CD4-positive, alpha-beta T cell treated with Interleukin-12 subunit alpha and Interleukin-12 subunit beta, for 1 hour (primary cell): Measurements from ENCODE around the gene LMCD1.

ENCODE experiments used
- DNase-seq: peaks from one replicate; pipeline ENCODE4 v3.0.0-alpha.2; 2020

Gene LMCD1

GRCh38 chr3:8485141-8485870 is 16.3 kb upstream of the LMCD1 start:
- DNase-seq = no peak

- no peak for DNase-seq
These were observed 15.7 kb upstream of the LMCD1 start for GRCh38 chr3:8485943-8486342.

- no peak for DNase-seq
These were observed 15.2 kb upstream of the LMCD1 start for GRCh38 chr3:8486434-8486833.

DNA sequence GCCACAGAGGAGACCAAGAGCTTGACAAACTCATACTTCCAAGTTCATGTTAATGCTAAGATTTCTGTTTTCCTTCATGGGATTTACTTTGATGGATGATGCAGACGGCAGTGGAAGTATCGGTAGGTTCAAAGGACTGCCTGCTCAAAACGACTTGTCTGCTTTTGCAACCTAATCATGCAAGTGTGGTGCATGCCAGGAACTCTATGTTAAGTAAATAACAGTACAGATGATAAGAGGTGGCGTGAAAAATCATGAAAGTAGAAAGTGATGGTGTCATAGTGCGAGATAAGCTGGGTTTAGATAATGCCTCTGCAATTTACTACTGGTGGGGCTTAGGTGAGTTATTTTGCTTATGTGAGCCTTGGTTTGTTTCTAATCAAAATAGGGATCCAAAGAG is 14.7 kb upstream of the LMCD1 start:
- DNase-seq = no peak

- DNase-seq = no peak
These were observed 13.2 kb upstream of the LMCD1 start for GRCh38 chr3:8488411-8488810.

- DNase-seq = no peak
These were observed 12.7 kb upstream of the LMCD1 start for GRCh38 chr3:8488877-8489276.

GRCh38 chr3:8489278-8489792 is 12.3 kb upstream of the LMCD1 start:
- DNase-seq = no peak

DNA sequence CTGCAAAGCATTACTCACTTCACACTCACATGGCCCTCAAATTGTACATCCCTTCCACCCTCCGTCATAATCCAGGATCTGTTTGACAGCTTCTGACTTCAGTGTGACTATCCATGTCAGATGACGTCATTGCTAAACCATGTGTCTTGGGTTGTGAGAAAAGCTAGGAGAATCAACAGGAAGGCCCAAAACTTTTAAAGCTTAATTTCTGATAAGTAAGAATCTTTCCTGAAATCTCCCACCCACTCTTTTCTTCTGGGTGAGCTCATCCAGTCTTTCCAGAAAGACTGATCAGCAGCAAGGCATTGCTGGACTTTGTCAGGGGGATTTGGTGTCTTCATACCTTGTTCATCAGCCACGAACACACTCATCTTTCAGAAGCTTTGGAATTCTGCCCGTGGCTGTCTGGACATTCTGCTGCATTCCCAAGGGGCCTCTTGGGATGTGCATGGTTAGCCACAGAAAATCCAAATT is 11.5 kb upstream of the LMCD1 start:
- DNase-seq = no peak

DNA sequence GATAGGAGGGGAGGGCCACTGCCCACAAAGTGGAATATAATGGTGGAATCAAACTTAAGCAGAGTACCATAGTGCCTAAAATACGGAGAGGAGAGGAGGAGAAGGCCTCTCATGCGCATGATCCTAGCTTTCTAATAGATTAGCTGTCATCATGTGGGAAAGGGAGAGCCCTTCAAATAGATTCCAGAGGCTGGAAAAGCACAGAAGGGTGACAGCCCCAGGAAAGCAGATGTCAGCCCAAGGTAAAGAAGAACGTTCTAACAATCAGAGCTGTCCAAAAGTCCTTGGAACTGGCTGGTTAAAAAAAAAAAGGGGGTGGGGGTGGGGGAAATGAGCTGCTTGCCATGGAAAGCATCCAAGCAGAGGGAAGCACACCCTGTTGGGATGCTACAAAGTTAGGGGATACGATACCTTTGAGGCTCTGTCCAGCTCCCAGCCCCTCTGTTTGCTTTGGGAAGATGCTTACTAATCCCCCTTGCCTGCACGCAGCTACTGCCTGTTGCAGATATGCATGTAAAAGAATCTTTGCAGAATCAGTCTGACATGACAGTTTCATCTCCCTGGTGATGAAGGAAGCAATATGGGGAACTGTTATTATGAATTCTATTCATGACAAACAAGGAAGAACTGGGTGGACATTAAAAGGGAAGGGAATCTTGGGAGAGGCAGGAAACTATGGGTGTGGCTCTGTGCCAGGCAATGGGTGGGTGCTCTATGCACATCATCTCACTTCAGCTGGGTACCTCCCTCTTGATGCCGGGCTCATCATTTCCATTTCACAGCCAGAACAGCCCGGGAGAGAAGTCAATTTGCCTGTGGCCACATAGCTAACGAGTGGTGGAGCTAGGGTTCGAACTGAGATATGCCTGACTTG is 10.1 kb upstream of the LMCD1 start:
- no peak for DNase-seq

DNA sequence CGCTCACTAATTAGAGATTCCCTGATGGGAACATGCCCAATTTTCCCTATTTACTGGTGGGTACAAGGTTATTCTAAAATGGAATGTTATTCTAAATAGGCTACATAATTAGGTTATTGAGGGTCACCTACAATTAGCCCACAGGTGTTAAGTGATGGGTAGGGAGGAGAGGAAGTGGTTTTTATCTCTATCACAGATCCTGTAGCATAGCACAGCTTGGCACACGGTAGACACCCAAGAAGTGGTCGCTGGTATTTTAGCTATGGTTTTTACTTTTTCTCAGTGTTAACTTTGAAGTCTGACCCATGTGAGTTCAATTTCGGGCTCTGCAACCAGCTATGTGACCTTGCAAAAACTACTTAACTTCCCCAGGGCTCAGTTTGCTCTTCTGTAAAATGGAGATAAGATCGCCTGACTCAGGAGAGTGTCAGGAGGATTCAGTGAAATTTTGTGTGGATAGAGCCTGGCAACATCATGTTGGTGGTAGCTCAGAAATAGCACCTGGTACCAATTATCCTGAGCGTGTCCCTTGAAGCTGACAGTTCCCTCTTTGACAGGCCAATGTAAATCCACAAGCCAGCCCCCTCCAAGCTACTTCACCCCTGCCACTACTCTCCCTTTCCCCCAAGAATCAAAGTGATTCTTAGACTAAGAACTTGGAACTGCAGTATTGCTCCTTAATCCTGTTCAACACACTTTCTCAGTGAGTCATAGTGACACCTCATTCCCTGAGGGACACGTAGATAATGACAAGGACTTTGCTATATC is 8.7 kb upstream of the LMCD1 start:
- no peak for DNase-seq

GRCh38 chr3:8493744-8494143 is 7.9 kb upstream of the LMCD1 start:
- no peak for DNase-seq

- no peak for DNase-seq
These were observed 7.3 kb upstream of the LMCD1 start for GRCh38 chr3:8494327-8494726.

DNA sequence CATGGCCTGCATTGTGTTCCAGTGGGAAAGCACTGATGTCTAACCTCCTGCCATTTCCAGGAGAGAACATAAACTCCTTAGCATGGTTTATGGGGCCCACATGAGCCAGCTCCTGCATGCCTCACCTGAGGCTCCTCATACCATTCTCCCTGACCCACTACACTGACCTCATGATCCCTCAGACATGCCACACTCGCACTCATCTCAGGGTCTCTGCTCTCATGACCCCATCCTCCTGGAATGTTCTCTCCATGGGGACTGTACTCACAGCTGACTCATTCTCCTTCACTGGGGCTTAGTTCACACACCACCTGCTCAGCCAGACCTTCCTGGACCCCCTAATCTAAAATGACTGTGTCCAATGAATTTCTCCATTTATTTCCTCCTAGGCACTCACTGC is 4.0 kb upstream of the LMCD1 start:
- DNase-seq = no peak

DNA sequence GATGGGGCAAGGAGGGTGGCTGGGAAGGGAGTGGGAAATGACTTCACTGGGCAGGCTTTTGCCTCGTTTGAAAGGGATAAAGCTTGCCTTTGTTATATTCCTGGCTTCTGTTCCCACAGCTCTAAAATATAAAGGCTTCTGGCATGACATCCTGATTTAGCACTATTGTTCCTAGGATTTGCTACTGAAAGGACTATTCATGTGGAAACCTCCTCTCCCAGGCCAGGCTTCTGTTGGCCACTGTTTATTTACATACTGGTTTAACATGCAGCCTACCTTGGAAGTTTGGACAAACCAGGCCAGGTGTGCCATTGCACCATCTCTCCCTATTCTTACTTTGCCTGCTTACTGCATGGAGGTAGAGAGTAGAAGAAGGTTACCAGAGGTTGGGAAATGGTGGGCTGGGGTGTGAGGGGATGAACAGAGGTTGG is 2.4 kb upstream of the LMCD1 start:
- DNase-seq = no peak

- no peak for DNase-seq
These were observed 1.2 kb upstream of the LMCD1 start for GRCh38 chr3:8500319-8500988.

- no peak for DNase-seq
These were observed 643 bp upstream of the LMCD1 start for GRCh38 chr3:8500989-8501370.

DNA sequence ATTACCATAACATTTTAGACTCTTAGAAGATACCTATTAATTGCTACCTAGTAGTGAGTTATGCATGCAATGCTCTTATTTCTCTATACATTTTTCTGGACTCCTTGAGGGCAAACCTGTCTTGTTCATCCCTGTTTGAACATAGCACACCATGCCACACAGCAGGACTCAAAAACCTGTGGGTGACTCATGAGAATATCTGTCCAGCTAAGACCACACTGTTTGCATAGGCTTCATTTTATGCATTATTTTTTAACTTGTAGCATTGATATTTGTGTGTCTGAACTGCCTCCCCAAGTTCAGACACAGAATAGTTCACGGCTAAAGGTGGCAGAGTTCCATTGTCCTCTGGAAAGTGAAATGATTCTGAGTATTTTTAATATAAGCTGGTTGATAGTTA is 1.8 kb downstream of the LMCD1 start:
- DNase-seq = no peak

GRCh38 chr3:8503871-8504610 is 2.4 kb downstream of the LMCD1 start:
- no peak for DNase-seq

GRCh38 chr3:8504611-8504973 is 3.0 kb downstream of the LMCD1 start:
- DNase-seq = no peak

DNA sequence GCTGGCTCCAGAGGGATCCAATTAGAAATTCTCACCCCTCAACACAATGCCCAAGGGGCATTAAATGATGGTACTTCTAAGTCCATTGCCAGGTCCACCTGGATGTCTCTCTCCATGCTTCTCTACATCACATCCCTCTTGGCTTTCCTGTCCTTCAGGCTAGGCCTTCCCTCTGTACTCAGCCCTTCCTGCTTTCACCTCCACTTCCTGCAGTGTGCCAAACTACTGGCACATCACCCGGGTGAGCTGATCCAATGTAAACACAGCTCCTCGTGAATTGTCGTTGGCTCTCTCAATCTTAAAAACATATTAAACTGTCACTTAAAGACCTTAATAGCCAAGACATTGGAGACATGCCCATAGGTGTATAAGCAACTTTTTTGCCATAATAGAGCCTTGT is 4.0 kb downstream of the LMCD1 start:
- no peak for DNase-seq

DNA sequence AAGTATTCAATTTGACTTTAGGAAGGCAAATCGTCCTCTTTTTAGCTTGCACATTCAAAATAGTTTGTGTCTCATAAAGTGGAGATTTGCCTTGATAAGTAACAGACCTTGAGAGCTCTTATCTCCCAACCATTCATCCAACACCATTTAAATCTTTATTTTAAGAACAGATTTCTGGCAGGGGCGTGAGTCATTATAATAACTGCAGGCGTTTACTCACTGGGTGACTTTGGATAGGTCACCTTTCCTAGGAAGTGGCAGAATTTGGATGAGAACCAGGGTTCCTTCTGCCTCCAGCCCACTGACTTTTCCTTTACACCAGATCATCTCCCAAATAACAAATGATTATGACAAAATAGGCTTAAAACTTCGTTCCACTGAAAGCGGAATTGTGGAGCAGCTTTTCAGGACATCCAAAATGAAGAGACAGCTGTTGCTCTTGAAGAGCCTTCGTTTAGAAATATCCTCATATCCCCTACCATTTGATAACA is 5.0 kb downstream of the LMCD1 start:
- no peak for DNase-seq

- no peak for DNase-seq
These were observed 5.9 kb downstream of the LMCD1 start for GRCh38 chr3:8507496-8507895.
